HepG2 (cell line): ENCODE measurements around the gene TBCD. TPM values are rescaled to one million over a fixed set of nuclear protein-coding genes. Genes with fewer than 3 reads are reported as not detected.

Source experiments
- GRHL1 ChIP-seq: sonication (generic); formaldehyde crosslinking; conservative IDR thresholded peaks from 2 replicates; pipeline ENCODE4 v1.8.0; 2022; ENCODE audit warnings: missing genetic modification reagents
- NFATC3 ChIP-seq: sonication (generic); formaldehyde crosslinking; IDR thresholded peaks from 2 replicates; pipeline ENCODE4 v1.5.1; 2020; ENCODE audit warnings: mild to moderate bottlenecking, missing genetic modification reagents
- PLSCR1 ChIP-seq: sonication (generic); formaldehyde crosslinking; IDR thresholded peaks from 2 replicates; pipeline ENCODE4 v1.5.0; 2020; ENCODE audit warnings: missing genetic modification reagents, mild to moderate bottlenecking, borderline replicate concordance
- SMC3 ChIP-seq: IDR thresholded peaks from 2 replicates; pipeline ENCODE4 v1.6.1; 2011; ENCODE audit warnings: low read length, improper control_type of control experiment
- ZNF331 ChIP-seq: sonication (generic); formaldehyde crosslinking; IDR thresholded peaks from 2 replicates; pipeline ENCODE4 v1.4.0; 2020; ENCODE audit warnings: missing genetic modification reagents
- ZNF407 ChIP-seq: sonication (generic); formaldehyde crosslinking; IDR thresholded peaks from one replicate; pipeline ENCODE4 v1.5.1; 2020; ENCODE audit warnings: mild to moderate bottlenecking, missing genetic modification reagents; ENCODE audit errors: not compliant biosample characterization
- ZNF567 ChIP-seq: sonication (generic); formaldehyde crosslinking; IDR thresholded peaks from 2 replicates; pipeline ENCODE4 v1.8.1; 2023; ENCODE audit warnings: mild to moderate bottlenecking, missing genetic modification reagents, borderline replicate concordance
- ZNF687 ChIP-seq: sonication (generic); formaldehyde crosslinking; IDR thresholded peaks from 2 replicates; pipeline ENCODE4 v1.5.1; 2020; ENCODE audit warnings: mild to moderate bottlenecking, missing genetic modification reagents, moderate library complexity
- polyA plus RNA-seq, 8 experiments: library from polyadenylated mRNA; depleted of rRNA in 3 of 8; stranded (reverse) in 7 of 8; unstranded in 1 of 8; fragments of >200 nt; fragmentation: Illumina TruSeq in 4 of 8; extraction: Trizol in 4 of 8; gene quantifications; 2 replicates each; pipeline versions ENCODE4 v1.2.1 to v1.2.3, GENCODE V29; 2011 to 2016; ENCODE audit warnings: low read depth in 4 of 8, missing spikeins in 1 of 8, mixed read lengths in 1 of 8; ENCODE audit not compliant: insufficient read depth in 1 of 8
- total RNA-seq, 5 experiments: library from RNA; depleted of rRNA; stranded (reverse); fragments of >200 nt; fragmentation: Illumina TruSeq; extraction: Trizol; gene quantifications; 2 replicates each; pipeline ENCODE4 v1.2.3, GENCODE V29; 2016; ENCODE audit warnings: low read depth in 1 of 5
- TF ChIP-seq, protein P1 (sequence below): sonication (generic); formaldehyde crosslinking; IDR thresholded peaks from 2 replicates; pipeline ENCODE4 v1.8.1; 2022; ENCODE audit warnings: low read depth, mild to moderate bottlenecking, missing genetic modification reagents

Gene TBCD
- total and polyA plus RNA-seq, 2 of the 13 experiments (the other 11 are each of a cell fraction or from before 2014, with no cell fraction given), result 33.9 to 54.8 TPM

GRCh38 chr17:82709676-82710498 is 42.0 kb upstream of the TBCD start (continued):
- no peak for TF ChIP-seq ZNF407 (CRISPR knock-in tag)
- TF ChIP-seq NFATC3 (CRISPR knock-in tag), result no peak
- peak; percentile 74 for TF ChIP-seq ZNF687 (CRISPR knock-in tag)
- no peak for TF ChIP-seq PLSCR1 (CRISPR knock-in tag)
- TF ChIP-seq ZNF331, result no peak
- TF ChIP-seq ZNF567 (CRISPR knock-in tag), result no peak
- no peak for TF ChIP-seq SMC3
- TF ChIP-seq GRHL1, result no peak
- TF ChIP-seq, protein P1, sequence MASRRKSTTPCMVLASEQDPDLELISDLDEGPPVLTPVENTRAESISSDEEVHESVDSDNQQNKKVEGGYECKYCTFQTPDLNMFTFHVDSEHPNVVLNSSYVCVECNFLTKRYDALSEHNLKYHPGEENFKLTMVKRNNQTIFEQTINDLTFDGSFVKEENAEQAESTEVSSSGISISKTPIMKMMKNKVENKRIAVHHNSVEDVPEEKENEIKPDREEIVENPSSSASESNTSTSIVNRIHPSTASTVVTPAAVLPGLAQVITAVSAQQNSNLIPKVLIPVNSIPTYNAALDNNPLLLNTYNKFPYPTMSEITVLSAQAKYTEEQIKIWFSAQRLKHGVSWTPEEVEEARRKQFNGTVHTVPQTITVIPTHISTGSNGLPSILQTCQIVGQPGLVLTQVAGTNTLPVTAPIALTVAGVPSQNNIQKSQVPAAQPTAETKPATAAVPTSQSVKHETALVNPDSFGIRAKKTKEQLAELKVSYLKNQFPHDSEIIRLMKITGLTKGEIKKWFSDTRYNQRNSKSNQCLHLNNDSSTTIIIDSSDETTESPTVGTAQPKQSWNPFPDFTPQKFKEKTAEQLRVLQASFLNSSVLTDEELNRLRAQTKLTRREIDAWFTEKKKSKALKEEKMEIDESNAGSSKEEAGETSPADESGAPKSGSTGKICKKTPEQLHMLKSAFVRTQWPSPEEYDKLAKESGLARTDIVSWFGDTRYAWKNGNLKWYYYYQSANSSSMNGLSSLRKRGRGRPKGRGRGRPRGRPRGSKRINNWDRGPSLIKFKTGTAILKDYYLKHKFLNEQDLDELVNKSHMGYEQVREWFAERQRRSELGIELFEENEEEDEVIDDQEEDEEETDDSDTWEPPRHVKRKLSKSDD (CRISPR knock-in tag), result no peak
